ENCODE measurements around the gene C19orf85.

The C19orf85 gene

GRCh38 chr19:55489711-55490477 lies 25.3 kb upstream of the C19orf85 start:
- ChIA-PET CTCF (interaction anchor here (1.1 to 4.4 kb wide), 3 partner anchors 14 to 165 kb away, joined by 8 to 28 read pairs (median 8); no protein-coding TSS in a partner anchor), POLR2A (interaction anchor here (0.6 kb wide), 1 partner anchor 28 kb away, joined by 3 read pairs; no protein-coding TSS in a partner anchor)
- Histone ChIP-seq H3K36me3 (ENCODE audit: control insufficient read depth in 2 of 2, insufficient read depth in 1 of 2, low read length in 2 of 2) (no peaks in the 10 kb centered on the region), H3K9me3 (ENCODE audit: control insufficient read depth, insufficient read depth, low read depth, low read length) (no peaks in the 10 kb centered on the region), H3K4me3 (ENCODE audit: low read depth, low read length) (no peak overlapping the region), H3K4me1 (ENCODE audit: control insufficient read depth, insufficient read depth, low read length) (peaks cover 19% of the 10 kb centered on the region), H3K27ac (ENCODE audit: extremely low read depth, low read depth, low read length) (no peak overlapping the region)
- peak; percentile 65 for TF ChIP-seq ZIC2 (tag by site-specific recombination; IDR thresholded peaks at IDR 0.05)
- TF ChIP-seq ZNF398 (tag by site-specific recombination; IDR thresholded peaks at IDR 0.05): no peak
- no peak for TF ChIP-seq ZNF621 (tag by site-specific recombination; IDR thresholded peaks at IDR 0.05)
- TF ChIP-seq GLIS2 (tag by site-specific recombination; IDR thresholded peaks at IDR 0.05): peak; percentile 30; the same call in 1 of the 2 replicates
- TF ChIP-seq KLF17 (tag by site-specific recombination; IDR thresholded peaks at IDR 0.05): no peak
- peak; percentile 40; the same call in 1 of the 2 replicates for TF ChIP-seq HIC1 (tag by site-specific recombination; IDR thresholded peaks at IDR 0.05)
- no peak for TF ChIP-seq ZNF274 (IDR thresholded peaks at IDR 0.05; ENCODE audit: low read length)
- TF ChIP-seq ZNF274 (tag by site-specific recombination; IDR thresholded peaks at IDR 0.05; ENCODE audit: borderline replicate concordance): no peak
- TF ChIP-seq PRDM10 (tag by site-specific recombination; IDR thresholded peaks at IDR 0.05): 0 out of 2 replicates have a peak, but pooled peaks have one; percentile 12
- no peak for TF ChIP-seq PBX3 (CRISPR knock-in tag; IDR thresholded peaks at IDR 0.05)
- peak; percentile 62 for TF ChIP-seq GLIS1 (tag by site-specific recombination; IDR thresholded peaks at IDR 0.05)
- TF ChIP-seq ELK4 (IDR thresholded peaks at IDR 0.05; ENCODE audit: borderline replicate concordance, low read depth, low read length): no peak
- TF ChIP-seq ZSCAN30 (tag by site-specific recombination; IDR thresholded peaks at IDR 0.05): no peak
- no peak for TF ChIP-seq ZNF639 (tag by site-specific recombination; IDR thresholded peaks at IDR 0.05)
- no peak for TF ChIP-seq ZNF18 (tag by site-specific recombination; IDR thresholded peaks at IDR 0.05)
- TF ChIP-seq PATZ1 (tag by site-specific recombination; IDR thresholded peaks at IDR 0.05): 0 out of 2 replicates have a peak, but pooled peaks have one; percentile 12
- no peak for TF ChIP-seq ZNF514 (tag by site-specific recombination; IDR thresholded peaks at IDR 0.05)
